ENCODE measurements around the gene INTS11.

INTS11 gene

GRCh38 chr1:1338278-1338677, 13.8 kb upstream of the INTS11 start:
- TF ChIP-seq TCF12 (IDR thresholded peaks at IDR 0.05; ENCODE audit: low read depth) (no peak), FOXM1 (IDR thresholded peaks at IDR 0.05; ENCODE audit: borderline replicate concordance, low read depth) (no peak), TAF1 (IDR thresholded peaks at IDR 0.05; ENCODE audit: low read depth) (no peak), MAX (IDR thresholded peaks at IDR 0.05) (0 out of 2 replicates have a peak, but pooled peaks have one; percentile 15), TEAD4 (IDR thresholded peaks at IDR 0.05) (no peak)

- TF ChIP-seq NFIC (IDR thresholded peaks at IDR 0.05) (no peak), TAF1 (IDR thresholded peaks at IDR 0.05; ENCODE audit: low read depth) (no peak), EP300 (IDR thresholded peaks at IDR 0.05; ENCODE audit: borderline replicate concordance) (no peak), USF1 (IDR thresholded peaks at IDR 0.05) (no peak), FOXM1 (IDR thresholded peaks at IDR 0.05; ENCODE audit: borderline replicate concordance, low read depth) (no peak), REST (IDR thresholded peaks at IDR 0.05; ENCODE audit: low read depth) (no peak), ZBTB7A (IDR thresholded peaks at IDR 0.05; ENCODE audit: low read depth) (no peak), YY1 (IDR thresholded peaks at IDR 0.05; ENCODE audit: low read depth) (no peak), CEBPB (IDR thresholded peaks at IDR 0.05) (no peak), RAD21 (IDR thresholded peaks at IDR 0.05; ENCODE audit: low read depth) (no peak), MAX (IDR thresholded peaks at IDR 0.05) (no peak), TCF12 (IDR thresholded peaks at IDR 0.05; ENCODE audit: low read depth) (no peak)
These were observed 13.3 kb upstream of the INTS11 start for GRCh38 chr1:1337793-1338147.

- no peak for TF ChIP-seq EP300 (IDR thresholded peaks at IDR 0.05; ENCODE audit: borderline replicate concordance)
- TF ChIP-seq NFIC (IDR thresholded peaks at IDR 0.05), result no peak
- no peak for TF ChIP-seq ZBTB7A (IDR thresholded peaks at IDR 0.05; ENCODE audit: low read depth)
- no peak for TF ChIP-seq YY1 (IDR thresholded peaks at IDR 0.05; ENCODE audit: low read depth)
- TF ChIP-seq CREB1 (IDR thresholded peaks at IDR 0.05; ENCODE audit: low read depth), result no peak
- no peak for TF ChIP-seq RAD21 (IDR thresholded peaks at IDR 0.05; ENCODE audit: low read depth)
- no peak for TF ChIP-seq MAX (IDR thresholded peaks at IDR 0.05)
- TF ChIP-seq EGR1 (IDR thresholded peaks at IDR 0.05), result no peak
- no peak for TF ChIP-seq REST (IDR thresholded peaks at IDR 0.05; ENCODE audit: low read depth)
These were observed 12.7 kb upstream of the INTS11 start for GRCh38 chr1:1336931-1337792.

- TF ChIP-seq ZBTB7A (IDR thresholded peaks at IDR 0.05; ENCODE audit: low read depth) (no peak), REST (IDR thresholded peaks at IDR 0.05; ENCODE audit: low read depth) (no peak), RAD21 (IDR thresholded peaks at IDR 0.05; ENCODE audit: low read depth) (no peak), EGR1 (IDR thresholded peaks at IDR 0.05) (no peak), FOXM1 (IDR thresholded peaks at IDR 0.05; ENCODE audit: borderline replicate concordance, low read depth) (no peak), MAX (IDR thresholded peaks at IDR 0.05) (no peak), TEAD4 (IDR thresholded peaks at IDR 0.05) (no peak), USF1 (IDR thresholded peaks at IDR 0.05) (no peak), CREB1 (IDR thresholded peaks at IDR 0.05; ENCODE audit: low read depth) (no peak), NFIC (IDR thresholded peaks at IDR 0.05) (no peak), TAF1 (IDR thresholded peaks at IDR 0.05; ENCODE audit: low read depth) (no peak), CEBPB (IDR thresholded peaks at IDR 0.05) (no peak), YY1 (IDR thresholded peaks at IDR 0.05; ENCODE audit: low read depth) (no peak), TCF12 (IDR thresholded peaks at IDR 0.05; ENCODE audit: low read depth) (no peak), EP300 (IDR thresholded peaks at IDR 0.05; ENCODE audit: borderline replicate concordance) (no peak)
These were observed 12.0 kb upstream of the INTS11 start for GRCh38 chr1:1336446-1336845.
